GM12878 (cell line): ENCODE data around the gene RBM4B. TPM values are rescaled to one million over a fixed set of nuclear protein-coding genes. Genes with fewer than 3 reads are reported as not detected.

Experiments used
- ATAC-seq: fragments of 200-7000 bp; cut with Tn5 transposase; 3 replicates; pipeline ENCODE4 v1.9.1; 2020; ENCODE audit warnings: mild to moderate bottlenecking, moderate library complexity
- BruUV-seq: library from RNA; stranded (reverse); fragments of 400-500 nt; replicated peaks from 2 replicates; lab custom pipeline; 2021; lab: Mats Ljungman, UMichigan
- CTCF ChIA-PET: fragments of 300-600 bp; sonication (Branson Sonifier 250); formaldehyde crosslinking; extraction: SDS; loops from one replicate; lab custom pipeline; 2021; ENCODE audit warnings: inconsistent platforms; lab: Yijun Ruan, JAX
- POLR2A ChIA-PET: fragments of 350-600 bp; formaldehyde crosslinking; extraction: SDS; loops from one replicate; lab custom pipeline; 2021; ENCODE audit warnings: inconsistent platforms; lab: Charles Lee
- RAD21 ChIA-PET: fragments of 300-600 bp; sonication (Branson Sonifier 250); formaldehyde crosslinking; loops from one replicate; lab custom pipeline; 2023; ENCODE audit warnings: antibody characterized with exemption; ENCODE audit not compliant: unreplicated experiment; lab: Charles Lee
- SMC1A ChIA-PET: fragments of 300-600 bp; sonication (Branson Sonifier 250); formaldehyde crosslinking; loops from one replicate; lab custom pipeline; 2023; ENCODE audit not compliant: unreplicated experiment, uncharacterized antibody; lab: Charles Lee
- DNase-seq: peaks from one replicate; pipeline ENCODE4 v3.0.0-alpha.2; 2011; ENCODE audit warnings: low read depth, low spot score
- FAIRE-seq: peaks from 3 replicates; lab custom pipeline; 2011; peaks lifted over from hg19 to GRCh38; lab: Jason Lieb, UNC
- H2AFZ ChIP-seq: 2 replicates; pipeline ENCODE4 v1.6.0; 2011; ENCODE audit warnings: low read depth, low read length, control low read depth; ENCODE audit not compliant: control insufficient read depth
- H3K27ac ChIP-seq: 2 replicates; pipeline ENCODE4 v1.5.1; 2011; ENCODE audit warnings: control low read depth; ENCODE audit not compliant: control insufficient read depth, insufficient read depth
- H3K27me3 ChIP-seq, 2 experiments: replicated peaks in 1 of 2; 2 replicates each; pipeline versions ENCODE4 v1.6.0 to v1.6.1; 2011; ENCODE audit warnings: low read length in 1 of 2; ENCODE audit not compliant: control insufficient read depth in 2 of 2, insufficient read depth in 2 of 2
- H3K36me3 ChIP-seq, 2 experiments: 2 replicates each; pipeline ENCODE4 v1.5.1; 2011; ENCODE audit warnings: low read length in 1 of 2; ENCODE audit not compliant: control insufficient read depth in 2 of 2, insufficient read depth in 2 of 2
- H3K4me1 ChIP-seq: 2 replicates; pipeline ENCODE4 v1.6.1; 2011; ENCODE audit warnings: mild to moderate bottlenecking, low read length, moderate library complexity, mixed read lengths; ENCODE audit not compliant: control insufficient read depth, insufficient read depth
- H3K4me2 ChIP-seq: 2 replicates; pipeline ENCODE4 v1.6.0; 2011; ENCODE audit warnings: control low read depth; ENCODE audit not compliant: control insufficient read depth, insufficient read depth
- H3K4me3 ChIP-seq: fragments of 200-600 bp; sonication (generic); 2 replicates; pipeline ENCODE4 v1.5.1; 2016
- H3K79me2 ChIP-seq: 2 replicates; pipeline ENCODE4 v1.6.0; 2011; ENCODE audit warnings: low read length; ENCODE audit not compliant: control insufficient read depth, insufficient read depth
- H3K9ac ChIP-seq: 2 replicates; pipeline ENCODE4 v1.8.0; 2011; ENCODE audit warnings: low read length, control low read depth, mixed read lengths; ENCODE audit not compliant: control insufficient read depth, insufficient read depth
- H3K9me3 ChIP-seq: replicated peaks from 3 replicates; pipeline ENCODE4 v1.5.1; 2011; ENCODE audit warnings: mild to moderate bottlenecking, low read length; ENCODE audit not compliant: control insufficient read depth, insufficient read depth
- H4K20me1 ChIP-seq: 2 replicates; pipeline ENCODE4 v1.6.0; 2011; ENCODE audit not compliant: control insufficient read depth, insufficient read depth
- CBFB ChIP-seq: IDR thresholded peaks from 2 replicates; pipeline ENCODE4 v1.6.1; 2016; ENCODE audit warnings: antibody characterized with exemption, low read depth
- RFX5 ChIP-seq: IDR thresholded peaks from 2 replicates; pipeline ENCODE4 v1.6.1; 2011; ENCODE audit warnings: low read depth, low read length, improper control_type of control experiment
- WGBS: methylation state at CpG from one replicate; pipeline ENCODE4 v1.1.6; 2016; ENCODE audit warnings: low lambda C conversion rate; ENCODE audit not compliant: insufficient replicate concordance, insufficient coverage; ENCODE audit errors: missing lambda C conversion rate; 5-methylcytosine and 5-hydroxymethylcytosine counted together
- in situ Hi-C: fragments of 300-500 bp; cut with MboI; formaldehyde crosslinking; loops from 9 replicates; pipeline ENCODE4 v1.14.3; 2018; ENCODE audit warnings: mixed read lengths
- intact Hi-C: fragments of 100-400 bp; cut with micrococcal nuclease; formaldehyde crosslinking; loops from one replicate; pipeline ENCODE4 v1.14.2; 2022; ENCODE audit not compliant: unreplicated experiment
- polyA plus RNA-seq, 11 experiments: library from polyadenylated mRNA; depleted of rRNA in 4 of 11; unstranded in 6 of 11; stranded (reverse) in 5 of 11; fragments of >200 nt; fragmentation: Nextera tagmentation in 4 of 11; fragmentation: Illumina TruSeq in 1 of 11; extraction: Ambion mirVana in 4 of 11; extraction: Trizol in 1 of 11; gene quantifications; 1 replicate in 1 of 11; 2 replicates in 10 of 11; pipeline versions ENCODE4 v1.2.1 to v1.2.3, GENCODE V29; 2011 to 2016; ENCODE audit warnings: inconsistent platforms in 2 of 11, missing spikeins in 2 of 11, low read depth in 1 of 11
- total RNA-seq, 4 experiments: library from RNA; depleted of rRNA in 3 of 4; stranded (reverse); fragments of >200 nt in 3 of 4; fragmentation: Illumina TruSeq in 1 of 4; extraction: Trizol in 1 of 4; gene quantifications; 2 replicates each; pipeline versions ENCODE4 v1.2.1 to v1.2.3, GENCODE V29; 2013 to 2021
- TF ChIP-seq, protein P1 (sequence below): fragments of 450-650 bp; IDR thresholded peaks from 2 replicates; pipeline ENCODE4 v1.6.1; 2016; ENCODE audit warnings: mild to moderate bottlenecking
- TF ChIP-seq, protein P2 (sequence below): fragments of 450-650 bp; IDR thresholded peaks from 2 replicates; pipeline ENCODE4 v1.6.1; 2017; ENCODE audit warnings: mild to moderate bottlenecking, low read depth, inconsistent platforms; ENCODE audit not compliant: poor library complexity, severe bottlenecking
- TF ChIP-seq, protein P3 (sequence below): fragments of 150-350 bp; IDR thresholded peaks from 2 replicates; pipeline ENCODE4 v1.6.1; 2016; ENCODE audit warnings: low read depth, low read length
- TF ChIP-seq, protein P4 (sequence below), 3 experiments: IDR thresholded peaks in 2 of 3; conservative IDR thresholded peaks in 1 of 3; 2 replicates each; pipeline ENCODE4 v1.5.1; 2011; ENCODE audit warnings: low read depth in 3 of 3, low read length in 3 of 3, mild to moderate bottlenecking in 3 of 3, control low read depth in 2 of 3, moderate library complexity in 2 of 3, inconsistent platforms in 1 of 3, mixed read lengths in 1 of 3; ENCODE audit not compliant: control insufficient read depth in 2 of 3, insufficient read depth in 1 of 3; ENCODE audit errors: extremely low read depth in 1 of 3
- TF ChIP-seq, protein P5 (sequence below): fragments of 450-650 bp; IDR thresholded peaks from 2 replicates; pipeline ENCODE4 v1.6.1; 2018; ENCODE audit warnings: borderline replicate concordance, mild to moderate bottlenecking; ENCODE audit not compliant: partially characterized antibody

The RBM4B gene
- total and polyA plus RNA-seq, 10 of the 15 experiments (the other 5 are each of a cell fraction or from before 2014, with no cell fraction given), result 16.1 to 37.0 (median 21.6) TPM

DNA sequence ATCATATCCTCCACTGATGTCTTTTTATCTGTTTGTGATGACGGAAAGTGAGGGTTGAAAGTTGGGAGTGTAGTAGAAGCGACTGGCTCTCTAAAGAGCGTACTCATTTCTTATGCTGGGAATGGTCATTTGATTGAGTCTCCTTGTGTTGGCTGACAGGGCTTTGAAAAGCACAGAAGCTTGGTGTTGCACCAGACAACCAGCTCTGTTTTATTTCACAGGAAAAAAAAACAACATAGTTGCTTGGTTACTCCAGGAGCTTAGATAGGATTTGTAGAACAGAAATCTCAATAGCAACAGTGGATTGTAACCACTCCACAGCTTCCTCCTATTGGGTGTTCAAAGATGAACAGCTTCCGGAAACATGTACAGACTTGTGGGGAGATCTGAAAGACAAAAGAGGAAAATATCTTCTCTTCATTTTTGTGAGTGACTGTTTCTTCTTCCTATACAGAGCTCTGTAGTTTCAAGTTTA lies 58.6 kb downstream of the RBM4B start:
- Histone ChIP-seq H3K79me2 (peaks cover 81% of the 10 kb centered on the region), H3K27ac (peak overlapping the region; percentile 40), H3K27me3 (no peaks in the 10 kb centered on the region), H3K4me3 (peak overlapping the region; percentile 90), H3K4me2 (peak overlapping the region; percentile 64), H2AFZ (no peak overlapping the region), H3K36me3 (peaks cover 6 to 24% of the 10 kb centered on the region in 2 experiments; a peak in 3 of 4 replicates), H4K20me1 (peaks cover 29% of the 10 kb centered on the region), H3K9ac (peak overlapping the region; percentile 70), H3K9me3 (no peaks in the 10 kb centered on the region), H3K4me1 (0 out of 2 replicates have a peak, but pooled peaks cover 2% of the 10 kb centered on the region)
- RAD21 ChIA-PET, result interaction anchor here (0.6 to 3.8 kb wide), 10 partner anchors 10 to 73 kb away, joined by 3 to 25 read pairs (median 4); partner anchors contain the start of genes ACTN3, CCDC87, CCS and RBM4
- POLR2A ChIA-PET, result interaction anchor here (0.8 to 8.7 kb wide), 8 partner anchors 9 to 40 kb away, joined by 3 to 105 read pairs (median 4); partner anchors contain the start of genes CCDC87, CCS and RBM4
- no peak for FAIRE-seq
- in situ Hi-C loops, result no loop called here
- SMC1A ChIA-PET, result interaction anchor here (0.8 to 5.2 kb wide), 13 partner anchors 8 to 223 kb away, joined by 3 to 28 read pairs (median 4); partner anchors contain the start of genes CCDC87, CCS, RBM4 and RBM4B
- 36% methylated on average over 4 of the region's 4 CpGs for WGBS
- CTCF ChIA-PET, result interaction anchor here (0.6 to 10.1 kb wide), 8 partner anchors 17 to 884 kb away, joined by 3 to 71 read pairs (median 4); partner anchors contain the start of genes CCDC87, CCS, RBM4 and RBM4B
- no TSS peak for BruUV-seq
- no peak for DNase-seq
- intact Hi-C loops, result no loop called here
- peak; percentile 26 for ATAC-seq
- TF ChIP-seq, protein P1, sequence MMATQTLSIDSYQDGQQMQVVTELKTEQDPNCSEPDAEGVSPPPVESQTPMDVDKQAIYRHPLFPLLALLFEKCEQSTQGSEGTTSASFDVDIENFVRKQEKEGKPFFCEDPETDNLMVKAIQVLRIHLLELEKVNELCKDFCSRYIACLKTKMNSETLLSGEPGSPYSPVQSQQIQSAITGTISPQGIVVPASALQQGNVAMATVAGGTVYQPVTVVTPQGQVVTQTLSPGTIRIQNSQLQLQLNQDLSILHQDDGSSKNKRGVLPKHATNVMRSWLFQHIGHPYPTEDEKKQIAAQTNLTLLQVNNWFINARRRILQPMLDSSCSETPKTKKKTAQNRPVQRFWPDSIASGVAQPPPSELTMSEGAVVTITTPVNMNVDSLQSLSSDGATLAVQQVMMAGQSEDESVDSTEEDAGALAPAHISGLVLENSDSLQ, result peak; percentile 62; the same call in 1 of the 2 replicates
- peak; percentile 49; the same call in 1 of the 2 replicates for TF ChIP-seq RFX5
- TF ChIP-seq, protein P2, sequence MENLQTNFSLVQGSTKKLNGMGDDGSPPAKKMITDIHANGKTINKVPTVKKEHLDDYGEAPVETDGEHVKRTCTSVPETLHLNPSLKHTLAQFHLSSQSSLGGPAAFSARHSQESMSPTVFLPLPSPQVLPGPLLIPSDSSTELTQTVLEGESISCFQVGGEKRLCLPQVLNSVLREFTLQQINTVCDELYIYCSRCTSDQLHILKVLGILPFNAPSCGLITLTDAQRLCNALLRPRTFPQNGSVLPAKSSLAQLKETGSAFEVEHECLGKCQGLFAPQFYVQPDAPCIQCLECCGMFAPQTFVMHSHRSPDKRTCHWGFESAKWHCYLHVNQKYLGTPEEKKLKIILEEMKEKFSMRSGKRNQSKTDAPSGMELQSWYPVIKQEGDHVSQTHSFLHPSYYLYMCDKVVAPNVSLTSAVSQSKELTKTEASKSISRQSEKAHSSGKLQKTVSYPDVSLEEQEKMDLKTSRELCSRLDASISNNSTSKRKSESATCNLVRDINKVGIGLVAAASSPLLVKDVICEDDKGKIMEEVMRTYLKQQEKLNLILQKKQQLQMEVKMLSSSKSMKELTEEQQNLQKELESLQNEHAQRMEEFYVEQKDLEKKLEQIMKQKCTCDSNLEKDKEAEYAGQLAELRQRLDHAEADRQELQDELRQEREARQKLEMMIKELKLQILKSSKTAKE, result peak; percentile 72
- no peak for TF ChIP-seq CBFB
- TF ChIP-seq, protein P3, sequence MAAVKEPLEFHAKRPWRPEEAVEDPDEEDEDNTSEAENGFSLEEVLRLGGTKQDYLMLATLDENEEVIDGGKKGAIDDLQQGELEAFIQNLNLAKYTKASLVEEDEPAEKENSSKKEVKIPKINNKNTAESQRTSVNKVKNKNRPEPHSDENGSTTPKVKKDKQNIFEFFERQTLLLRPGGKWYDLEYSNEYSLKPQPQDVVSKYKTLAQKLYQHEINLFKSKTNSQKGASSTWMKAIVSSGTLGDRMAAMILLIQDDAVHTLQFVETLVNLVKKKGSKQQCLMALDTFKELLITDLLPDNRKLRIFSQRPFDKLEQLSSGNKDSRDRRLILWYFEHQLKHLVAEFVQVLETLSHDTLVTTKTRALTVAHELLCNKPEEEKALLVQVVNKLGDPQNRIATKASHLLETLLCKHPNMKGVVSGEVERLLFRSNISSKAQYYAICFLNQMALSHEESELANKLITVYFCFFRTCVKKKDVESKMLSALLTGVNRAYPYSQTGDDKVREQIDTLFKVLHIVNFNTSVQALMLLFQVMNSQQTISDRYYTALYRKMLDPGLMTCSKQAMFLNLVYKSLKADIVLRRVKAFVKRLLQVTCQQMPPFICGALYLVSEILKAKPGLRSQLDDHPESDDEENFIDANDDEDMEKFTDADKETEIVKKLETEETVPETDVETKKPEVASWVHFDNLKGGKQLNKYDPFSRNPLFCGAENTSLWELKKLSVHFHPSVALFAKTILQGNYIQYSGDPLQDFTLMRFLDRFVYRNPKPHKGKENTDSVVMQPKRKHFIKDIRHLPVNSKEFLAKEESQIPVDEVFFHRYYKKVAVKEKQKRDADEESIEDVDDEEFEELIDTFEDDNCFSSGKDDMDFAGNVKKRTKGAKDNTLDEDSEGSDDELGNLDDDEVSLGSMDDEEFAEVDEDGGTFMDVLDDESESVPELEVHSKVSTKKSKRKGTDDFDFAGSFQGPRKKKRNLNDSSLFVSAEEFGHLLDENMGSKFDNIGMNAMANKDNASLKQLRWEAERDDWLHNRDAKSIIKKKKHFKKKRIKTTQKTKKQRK, result no peak
- TF ChIP-seq, protein P4, sequence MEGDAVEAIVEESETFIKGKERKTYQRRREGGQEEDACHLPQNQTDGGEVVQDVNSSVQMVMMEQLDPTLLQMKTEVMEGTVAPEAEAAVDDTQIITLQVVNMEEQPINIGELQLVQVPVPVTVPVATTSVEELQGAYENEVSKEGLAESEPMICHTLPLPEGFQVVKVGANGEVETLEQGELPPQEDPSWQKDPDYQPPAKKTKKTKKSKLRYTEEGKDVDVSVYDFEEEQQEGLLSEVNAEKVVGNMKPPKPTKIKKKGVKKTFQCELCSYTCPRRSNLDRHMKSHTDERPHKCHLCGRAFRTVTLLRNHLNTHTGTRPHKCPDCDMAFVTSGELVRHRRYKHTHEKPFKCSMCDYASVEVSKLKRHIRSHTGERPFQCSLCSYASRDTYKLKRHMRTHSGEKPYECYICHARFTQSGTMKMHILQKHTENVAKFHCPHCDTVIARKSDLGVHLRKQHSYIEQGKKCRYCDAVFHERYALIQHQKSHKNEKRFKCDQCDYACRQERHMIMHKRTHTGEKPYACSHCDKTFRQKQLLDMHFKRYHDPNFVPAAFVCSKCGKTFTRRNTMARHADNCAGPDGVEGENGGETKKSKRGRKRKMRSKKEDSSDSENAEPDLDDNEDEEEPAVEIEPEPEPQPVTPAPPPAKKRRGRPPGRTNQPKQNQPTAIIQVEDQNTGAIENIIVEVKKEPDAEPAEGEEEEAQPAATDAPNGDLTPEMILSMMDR (IDR thresholded peaks at IDR 0.05 in 2 of 3, conservative IDR thresholded peaks at IDR 0.05 in 1 of 3; ENCODE audit: control insufficient read depth in 2 of 3, extremely low read depth in 1 of 3, insufficient read depth in 1 of 3, low read depth in 3 of 3, low read length in 3 of 3), result no peak
- TF ChIP-seq, protein P5, sequence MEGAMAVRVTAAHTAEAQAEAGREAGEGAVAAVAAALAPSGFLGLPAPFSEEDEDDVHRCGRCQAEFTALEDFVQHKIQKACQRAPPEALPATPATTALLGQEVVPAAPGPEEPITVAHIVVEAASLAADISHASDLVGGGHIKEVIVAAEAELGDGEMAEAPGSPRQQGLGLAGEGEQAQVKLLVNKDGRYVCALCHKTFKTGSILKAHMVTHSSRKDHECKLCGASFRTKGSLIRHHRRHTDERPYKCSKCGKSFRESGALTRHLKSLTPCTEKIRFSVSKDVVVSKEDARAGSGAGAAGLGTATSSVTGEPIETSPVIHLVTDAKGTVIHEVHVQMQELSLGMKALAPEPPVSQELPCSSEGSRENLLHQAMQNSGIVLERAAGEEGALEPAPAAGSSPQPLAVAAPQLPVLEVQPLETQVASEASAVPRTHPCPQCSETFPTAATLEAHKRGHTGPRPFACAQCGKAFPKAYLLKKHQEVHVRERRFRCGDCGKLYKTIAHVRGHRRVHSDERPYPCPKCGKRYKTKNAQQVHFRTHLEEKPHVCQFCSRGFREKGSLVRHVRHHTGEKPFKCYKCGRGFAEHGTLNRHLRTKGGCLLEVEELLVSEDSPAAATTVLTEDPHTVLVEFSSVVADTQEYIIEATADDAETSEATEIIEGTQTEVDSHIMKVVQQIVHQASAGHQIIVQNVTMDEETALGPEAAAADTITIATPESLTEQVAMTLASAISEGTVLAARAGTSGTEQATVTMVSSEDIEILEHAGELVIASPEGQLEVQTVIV, result no peak
